HepG2 (cell line): Measurements from ENCODE around the gene VGLL3. TPM values are rescaled to one million over a fixed set of nuclear protein-coding genes. Genes with fewer than 3 reads are reported as not detected.

Experiments used
- ATAC-seq: fragments of 200-7000 bp; cut with Tn5 transposase; 3 replicates; pipeline ENCODE4 v1.9.1; 2020; ENCODE audit warnings: mild to moderate bottlenecking, moderate library complexity
- BruUV-seq: library from RNA; stranded (reverse); fragments of 400-500 nt; replicated peaks from 2 replicates; lab custom pipeline; 2021; lab: Mats Ljungman, UMichigan
- CTCF ChIA-PET: fragments of 300-600 bp; formaldehyde crosslinking; extraction: SDS; loops from one replicate; lab custom pipeline; 2021; ENCODE audit warnings: low total read pairs, inconsistent platforms, low intra/inter-chr PET ratio; lab: Yijun Ruan, JAX
- POLR2A ChIA-PET: fragments of 350-600 bp; sonication (Branson Sonifier 250); formaldehyde crosslinking; loops from one replicate; lab custom pipeline; 2020; ENCODE audit warnings: antibody characterized with exemption, inconsistent platforms; lab: Yijun Ruan, JAX
- DNase-seq: peaks from one replicate; pipeline ENCODE4 v3.0.0-alpha.2; 2015; ENCODE audit warnings: low spot score
- FAIRE-seq: peaks from 3 replicates; lab custom pipeline; 2011; peaks lifted over from hg19 to GRCh38; lab: Jason Lieb, UNC
- H2AFZ ChIP-seq: one replicate; pipeline ENCODE4 v1.6.1; 2011; ENCODE audit warnings: low read length, inconsistent platforms
- H3K27ac ChIP-seq: fragments of 300-600 bp; 3 replicates; pipeline ENCODE4 v1.8.0; 2011; ENCODE audit warnings: mixed run types, mild to moderate bottlenecking, mixed read lengths, low read length, inconsistent platforms; ENCODE audit not compliant: insufficient read depth; ENCODE audit errors: extremely low read length
- H3K27me3 ChIP-seq, 2 experiments: fragments of 200-600 bp in 1 of 2; 2 replicates in 1 of 2; 3 replicates in 1 of 2; pipeline versions ENCODE4 v1.6.0 to v1.8.0; 2011; ENCODE audit warnings: low read length in 2 of 2, mild to moderate bottlenecking in 2 of 2, moderate library complexity in 2 of 2, inconsistent platforms in 1 of 2; ENCODE audit not compliant: insufficient read depth in 2 of 2, control insufficient read depth in 1 of 2
- H3K36me3 ChIP-seq, 2 experiments: fragments of 200-600 bp in 1 of 2; replicated peaks in 1 of 2; 2 replicates in 1 of 2; 3 replicates in 1 of 2; pipeline versions ENCODE4 v1.5.1 to v1.8.0; 2011; ENCODE audit warnings: low read length in 2 of 2, inconsistent platforms in 1 of 2; ENCODE audit not compliant: insufficient read depth in 2 of 2, control insufficient read depth in 1 of 2
- H3K4me1 ChIP-seq: 2 replicates; pipeline ENCODE4 v1.5.1; 2012; ENCODE audit warnings: low read length, inconsistent platforms; ENCODE audit not compliant: insufficient read depth
- H3K4me2 ChIP-seq: 2 replicates; pipeline ENCODE4 v1.6.0; 2011; ENCODE audit warnings: low read depth, low read length, inconsistent platforms
- H3K4me3 ChIP-seq, 3 experiments: fragments of 200-600 bp in 1 of 3; sonication (generic), shearing (Covaris generic) in 1 of 3; replicated peaks in 1 of 3; 2 replicates each; pipeline ENCODE4 v1.5.1; 2011 to 2016; ENCODE audit warnings: low read length in 3 of 3, inconsistent platforms in 2 of 3, low read depth in 2 of 3, mild to moderate bottlenecking in 2 of 3, control low read depth in 1 of 3, mixed read lengths in 1 of 3; ENCODE audit not compliant: insufficient read depth in 1 of 3
- H3K79me2 ChIP-seq: one replicate; pipeline ENCODE4 v1.6.1; 2011; ENCODE audit warnings: low read length, inconsistent platforms; ENCODE audit not compliant: insufficient read depth
- H3K9ac ChIP-seq: 2 replicates; pipeline ENCODE4 v1.6.0; 2011; ENCODE audit warnings: mild to moderate bottlenecking, low read depth, low read length, inconsistent platforms; ENCODE audit not compliant: insufficient read depth
- H3K9me3 ChIP-seq: 2 replicates; pipeline ENCODE4 v1.5.1; 2012; ENCODE audit warnings: mild to moderate bottlenecking, low read length
- H4K20me1 ChIP-seq: 2 replicates; pipeline ENCODE4 v1.6.0; 2011; ENCODE audit warnings: inconsistent platforms, mild to moderate bottlenecking, low read length, moderate library complexity; ENCODE audit not compliant: insufficient read depth
- AHDC1 ChIP-seq: sonication (generic); formaldehyde crosslinking; IDR thresholded peaks from 2 replicates; pipeline ENCODE4 v1.5.1; 2020; ENCODE audit warnings: mild to moderate bottlenecking, missing genetic modification reagents, borderline replicate concordance
- ELF1 ChIP-seq: sonication (generic); formaldehyde crosslinking; IDR thresholded peaks from 2 replicates; pipeline ENCODE4 v1.4.0; 2020; ENCODE audit warnings: missing genetic modification reagents
- ESRRA ChIP-seq: sonication (generic); formaldehyde crosslinking; IDR thresholded peaks from 2 replicates; pipeline ENCODE4 v1.5.1; 2020; ENCODE audit warnings: mild to moderate bottlenecking, low read depth, missing genetic modification reagents
- HNF1A ChIP-seq, 2 experiments: sonication (generic) in 1 of 2; formaldehyde crosslinking in 1 of 2; IDR thresholded peaks; 2 replicates each; pipeline versions ENCODE4 v1.4.0 to v1.6.1; 2016 to 2020; ENCODE audit warnings: borderline replicate concordance in 1 of 2, low read depth in 1 of 2, mild to moderate bottlenecking in 1 of 2, missing genetic modification reagents in 1 of 2
- IRF9 ChIP-seq: sonication (generic); formaldehyde crosslinking; IDR thresholded peaks from 2 replicates; pipeline ENCODE4 v1.8.0; 2022; ENCODE audit warnings: missing genetic modification reagents, mild to moderate bottlenecking, borderline replicate concordance
- JARID2 ChIP-seq: sonication (generic); formaldehyde crosslinking; IDR thresholded peaks from 2 replicates; pipeline ENCODE4 v1.8.1; 2023; ENCODE audit warnings: missing genetic modification reagents, inconsistent platforms; ENCODE audit not compliant: insufficient replicate concordance
- REL ChIP-seq: sonication (generic); formaldehyde crosslinking; conservative IDR thresholded peaks from 2 replicates; pipeline ENCODE4 v1.8.0; 2022; ENCODE audit warnings: mild to moderate bottlenecking, missing genetic modification reagents, moderate library complexity
- SP140L ChIP-seq: sonication (generic); formaldehyde crosslinking; IDR thresholded peaks from 2 replicates; pipeline ENCODE4 v1.4.0; 2020; ENCODE audit warnings: missing genetic modification reagents, borderline replicate concordance
- ZNF326 ChIP-seq: sonication (generic); formaldehyde crosslinking; IDR thresholded peaks from 2 replicates; pipeline ENCODE4 v1.4.0; 2020; ENCODE audit warnings: missing genetic modification reagents, borderline replicate concordance
- ZNF605 ChIP-seq: sonication (generic); formaldehyde crosslinking; IDR thresholded peaks from 2 replicates; pipeline ENCODE4 v1.8.0; 2022; ENCODE audit warnings: mild to moderate bottlenecking, missing genetic modification reagents
- ZNF781 ChIP-seq: sonication (generic); formaldehyde crosslinking; IDR thresholded peaks from 2 replicates; pipeline ENCODE4 v1.5.1; 2020; ENCODE audit warnings: borderline replicate concordance, mild to moderate bottlenecking, missing genetic modification reagents; ENCODE audit errors: not compliant biosample characterization
- WGBS: methylation state at CpG from one replicate; pipeline ENCODE4 v1.1.6; 2017; ENCODE audit warnings: low lambda C conversion rate; 5-methylcytosine and 5-hydroxymethylcytosine counted together
- in situ Hi-C: cut with HindIII; loops from 2 replicates; pipeline ENCODE4 v1.10.0; 2017; ENCODE audit warnings: low pct_unique_long_range_greater_than_20kb; ENCODE audit not compliant: extremely low pct_ligation_motif_present
- intact Hi-C: fragments of 100-400 bp; cut with micrococcal nuclease; formaldehyde crosslinking; loops from one replicate; pipeline ENCODE4 v1.10.0; 2022; ENCODE audit not compliant: unreplicated experiment
- polyA plus RNA-seq, 8 experiments: library from polyadenylated mRNA; depleted of rRNA in 3 of 8; stranded (reverse) in 7 of 8; unstranded in 1 of 8; fragments of >200 nt; fragmentation: Illumina TruSeq in 4 of 8; extraction: Trizol in 4 of 8; gene quantifications; 2 replicates each; pipeline versions ENCODE4 v1.2.1 to v1.2.3, GENCODE V29; 2011 to 2016; ENCODE audit warnings: low read depth in 4 of 8, missing spikeins in 1 of 8, mixed read lengths in 1 of 8; ENCODE audit not compliant: insufficient read depth in 1 of 8
- total RNA-seq, 5 experiments: library from RNA; depleted of rRNA; stranded (reverse); fragments of >200 nt; fragmentation: Illumina TruSeq; extraction: Trizol; gene quantifications; 2 replicates each; pipeline ENCODE4 v1.2.3, GENCODE V29; 2016; ENCODE audit warnings: low read depth in 1 of 5

Gene VGLL3
- total and polyA plus RNA-seq, 2 of the 13 experiments (the other 11 are each of a cell fraction or from before 2014, with no cell fraction given) = 0.03 to 0.07 TPM

GRCh38 chr3:86991840-86992435, 989 bp upstream of the VGLL3 start (continued):
- no peak for TF ChIP-seq AHDC1 (CRISPR knock-in tag)
- TF ChIP-seq, all 625 proteins: peak for 0

GRCh38 chr3:86991482-86991815, 500 bp upstream of the VGLL3 start:
- no peaks in the 10 kb centered on the region for H4K20me1 ChIP-seq
- ChIA-PET CTCF (no interaction called here), POLR2A (no interaction called here)
- no peaks in the 10 kb centered on the region for H3K4me1 ChIP-seq
- peaks cover 1 to 15% of the 10 kb centered on the region in 2 experiments for H3K27me3 ChIP-seq
- no peak for DNase-seq
- intact Hi-C loops (no loop called here), in situ Hi-C loops (no loop called here)
- H3K4me2 ChIP-seq = peak overlapping the region; percentile 63
- H3K27ac ChIP-seq = no peak overlapping the region
- H3K9me3 ChIP-seq = no peaks in the 10 kb centered on the region
- H2AFZ ChIP-seq = no peak overlapping the region
- 35% methylated on average over 7 of the region's 7 CpGs for WGBS
- no peak overlapping the region for H3K9ac ChIP-seq
- FAIRE-seq = no peak
- peak overlapping the region in 1 of 3 experiments; percentile 57; a peak in 1 of 6 replicates for H3K4me3 ChIP-seq
- no TSS peak for BruUV-seq
- ATAC-seq = no peak
- H3K79me2 ChIP-seq = no peaks in the 10 kb centered on the region
- H3K36me3 ChIP-seq = no peaks in the 10 kb centered on the region
- no peak for TF ChIP-seq ZNF326 (CRISPR knock-in tag)
- TF ChIP-seq REL = no peak
- no peak for TF ChIP-seq ZNF781
- TF ChIP-seq SP140L = no peak
- TF ChIP-seq ELF1 (CRISPR knock-in tag) = no peak
- TF ChIP-seq ZNF605 (CRISPR knock-in tag) = no peak
- no peak for TF ChIP-seq JARID2
- TF ChIP-seq IRF9 (CRISPR knock-in tag) = no peak
- no peak for TF ChIP-seq HNF1A (IDR thresholded peaks at IDR 0.05; ENCODE audit: low read depth)
- TF ChIP-seq HNF1A (CRISPR knock-in tag; IDR thresholded peaks at IDR 0.05; ENCODE audit: borderline replicate concordance) = no peak
- no peak for TF ChIP-seq ESRRA (CRISPR knock-in tag)
